NCI-H748 treated with DMSO at 0.1 percent for 48 hours (cell line): ENCODE measurements around the gene SNAPC5.
A peak's percentile ranks its signal among the peaks of the same experiment; 100 is the strongest.
"Not testable (repeated sequence)": the region's sequence is repeated elsewhere in the genome, so short reads cannot be mapped to it uniquely, and the experiment has no call there.

ENCODE experiments used
- DNase-seq: peaks from one replicate; lab custom pipeline; 2025; lab: John Stamatoyannopoulos, UW

Gene SNAPC5, protein sequence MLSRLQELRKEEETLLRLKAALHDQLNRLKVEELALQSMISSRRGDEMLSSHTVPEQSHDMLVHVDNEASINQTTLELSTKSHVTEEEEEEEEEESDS

DNA sequence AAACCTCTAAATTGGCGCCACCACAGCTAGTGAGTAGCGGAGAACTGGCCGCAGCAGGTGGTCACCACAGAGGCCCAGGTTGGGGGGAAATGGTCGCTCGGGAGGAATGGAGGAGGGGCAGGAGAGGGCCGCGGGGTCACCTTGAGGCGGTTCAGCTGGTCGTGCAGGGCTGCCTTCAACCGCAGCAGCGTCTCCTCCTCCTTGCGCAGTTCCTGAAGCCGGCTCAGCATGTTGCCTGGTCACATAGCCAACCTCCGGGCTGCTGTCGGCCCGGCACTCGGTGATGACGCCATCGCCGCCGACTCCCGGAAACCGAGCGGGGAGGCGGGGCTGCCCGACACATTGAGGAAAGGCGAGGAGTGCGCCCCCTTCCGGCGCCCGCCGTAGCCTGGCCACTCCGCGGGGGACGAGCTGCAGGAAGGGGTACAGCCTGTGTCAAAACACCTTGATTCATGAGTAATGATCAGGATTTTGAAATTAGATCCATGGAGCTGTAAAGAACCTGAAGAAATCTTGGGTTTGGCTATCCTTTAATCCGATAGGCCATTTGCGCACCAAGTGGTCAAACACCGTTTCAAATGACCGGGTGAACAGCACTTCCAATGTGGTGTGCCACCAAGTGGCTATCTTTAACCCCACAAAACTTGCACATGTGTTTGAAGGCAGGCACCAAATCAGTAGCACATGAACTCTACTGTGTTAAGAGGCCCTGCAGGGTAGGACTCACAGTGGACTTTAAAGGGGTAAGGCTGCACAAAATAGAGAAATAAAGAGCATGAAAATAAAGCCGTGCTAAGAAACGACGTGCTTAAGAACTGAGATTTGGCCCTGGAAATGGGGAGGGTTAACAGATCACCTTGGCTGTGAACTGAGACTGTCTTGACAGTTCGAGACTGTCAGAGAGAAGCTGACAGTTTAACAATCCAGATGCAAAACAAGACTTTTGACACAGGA, at the start of gene SNAPC5:
Gene SNAPC5 (minus strand): TSS at position 261 of the 954 bp plus-strand sequence. CDS start 31 bp downstream, at position 230.
- peak; percentile 55 for DNase-seq

DNA sequence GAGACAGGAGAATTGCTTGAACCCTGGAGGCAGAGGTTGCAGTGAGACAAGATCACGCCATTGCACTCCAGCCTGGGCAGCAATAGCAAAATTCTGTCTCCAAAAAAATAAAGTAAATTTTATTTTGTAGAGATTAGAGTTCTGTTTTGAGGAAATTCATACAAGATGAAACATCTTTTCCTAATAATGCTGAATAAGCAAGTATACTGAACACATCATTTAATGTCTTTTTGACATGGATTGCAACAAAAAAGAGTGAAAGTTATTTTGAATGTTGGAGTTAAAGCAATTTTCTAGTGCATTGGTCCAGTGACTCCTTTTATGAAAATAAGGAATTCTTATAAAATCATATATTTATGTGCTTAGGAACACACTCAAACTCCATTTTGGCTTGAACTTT, 47.7 kb upstream of the SNAPC5 start:
- DNase-seq, result no peak

DNA sequence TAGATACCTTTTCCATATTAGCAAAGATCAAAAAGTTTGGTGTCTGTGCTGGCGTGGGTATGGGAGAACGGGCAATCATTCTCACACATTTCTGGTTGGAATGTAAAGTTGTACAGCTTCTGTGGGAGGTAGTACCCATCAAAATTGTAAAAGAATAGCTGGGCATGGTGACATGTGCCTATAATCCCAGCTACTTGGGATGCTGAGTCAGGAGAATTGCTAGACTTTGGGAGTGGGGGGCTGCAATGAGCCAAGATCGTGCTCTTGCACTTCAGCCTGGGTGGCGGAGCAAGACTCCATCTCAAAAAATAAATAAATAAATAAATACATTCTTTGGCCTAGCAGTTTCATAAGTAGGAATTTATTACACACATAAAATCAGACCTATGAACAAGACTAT, 45.3 kb upstream of the SNAPC5 start:
- no peak for DNase-seq

DNA sequence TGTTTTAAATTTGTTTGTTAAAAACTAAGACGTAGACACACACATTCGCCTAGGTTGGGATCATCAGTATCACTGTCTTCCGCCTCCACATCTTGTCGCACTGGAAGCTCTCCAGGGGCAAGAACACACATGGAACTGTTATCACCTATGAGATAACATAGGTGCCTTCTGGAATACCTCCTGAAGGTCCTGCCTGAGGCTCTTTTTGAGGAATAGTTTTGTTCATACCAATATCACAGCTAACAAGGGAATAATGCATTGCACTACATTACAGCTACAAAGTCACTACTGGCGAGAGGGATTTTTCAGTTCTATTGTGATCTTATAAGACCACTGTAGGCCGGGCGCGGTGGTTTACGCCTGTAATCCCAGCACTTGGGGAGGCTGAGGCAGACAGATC, 37.5 kb upstream of the SNAPC5 start:
- no peak for DNase-seq

DNA sequence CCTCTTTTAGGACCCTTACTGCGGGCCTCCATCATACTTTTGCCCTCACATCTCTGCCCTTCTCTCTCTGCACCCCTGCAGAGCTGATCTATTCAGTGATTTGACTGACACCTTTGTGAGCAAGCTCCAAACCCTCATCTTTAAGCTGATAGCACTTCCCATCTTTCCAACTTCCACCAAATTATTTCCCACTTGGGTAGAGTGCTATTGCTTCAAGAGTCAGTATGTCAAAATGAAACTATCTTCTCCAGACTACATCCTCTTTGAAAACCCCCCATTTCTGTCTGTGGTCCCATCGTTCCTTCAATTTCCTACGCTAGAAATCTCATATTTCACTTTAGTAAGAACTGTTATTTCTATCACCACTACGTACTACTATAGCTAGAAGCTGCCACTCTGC, 27.3 kb upstream of the SNAPC5 start:
- no peak for DNase-seq

DNA sequence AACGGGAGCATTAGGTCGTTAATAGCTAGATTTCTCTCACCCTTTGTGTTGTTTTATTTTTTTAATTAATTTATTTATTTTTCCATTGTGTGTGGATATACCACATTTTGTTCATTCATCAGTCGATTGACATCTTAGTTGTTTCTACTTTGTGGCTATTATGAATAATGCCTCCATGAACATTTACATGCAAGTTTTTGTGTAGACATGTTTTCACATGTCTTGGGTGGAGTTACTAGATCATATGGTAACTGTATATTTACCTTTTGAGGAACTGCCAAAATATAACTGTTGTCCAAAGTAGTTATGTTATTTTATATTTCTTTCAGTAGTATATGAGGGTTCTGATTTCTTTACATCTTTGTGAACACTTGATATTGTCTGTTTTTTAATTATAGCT, 26.4 kb upstream of the SNAPC5 start:
- DNase-seq, result no peak

DNA sequence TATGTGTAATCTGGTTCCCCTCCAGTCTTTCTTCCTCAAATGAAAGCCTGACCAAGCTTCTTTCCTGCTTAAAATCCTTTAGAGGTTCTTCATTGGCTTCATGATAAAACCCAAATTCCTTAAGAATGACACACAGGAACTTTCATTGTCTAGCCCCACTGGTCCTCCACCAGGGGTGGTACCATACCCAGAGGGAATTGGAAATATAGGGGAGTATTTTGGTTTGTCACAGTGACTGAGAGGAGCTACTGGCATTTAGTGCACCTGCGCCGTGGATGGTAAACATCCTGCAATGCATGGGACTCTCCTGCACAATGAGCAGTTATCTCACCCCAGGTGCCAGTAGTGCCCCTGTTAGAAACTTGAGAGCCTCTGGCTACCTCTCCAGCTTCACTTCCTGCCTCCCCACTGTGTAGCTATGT, 18.4 kb upstream of the SNAPC5 start:
- no peak for DNase-seq

DNA sequence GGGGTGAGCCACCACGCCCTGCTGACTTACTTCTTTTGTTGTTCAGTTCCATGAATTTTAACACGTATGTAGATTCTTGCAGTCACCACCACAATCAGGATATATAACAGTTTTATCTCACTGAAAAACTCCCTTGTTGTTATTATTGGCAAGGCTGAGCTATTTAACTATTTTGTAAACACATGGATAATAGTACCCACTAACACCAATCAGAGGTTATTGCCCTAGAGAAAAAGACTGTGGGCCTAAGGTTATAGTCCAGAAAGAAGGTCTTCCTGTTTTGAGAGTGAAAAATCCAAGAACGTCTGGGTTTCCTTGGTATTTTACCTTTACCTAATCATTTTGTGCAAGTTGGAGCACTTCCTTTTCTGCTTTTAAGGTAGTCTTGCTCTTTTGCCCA, 17.0 kb upstream of the SNAPC5 start:
- DNase-seq, result no peak

DNA sequence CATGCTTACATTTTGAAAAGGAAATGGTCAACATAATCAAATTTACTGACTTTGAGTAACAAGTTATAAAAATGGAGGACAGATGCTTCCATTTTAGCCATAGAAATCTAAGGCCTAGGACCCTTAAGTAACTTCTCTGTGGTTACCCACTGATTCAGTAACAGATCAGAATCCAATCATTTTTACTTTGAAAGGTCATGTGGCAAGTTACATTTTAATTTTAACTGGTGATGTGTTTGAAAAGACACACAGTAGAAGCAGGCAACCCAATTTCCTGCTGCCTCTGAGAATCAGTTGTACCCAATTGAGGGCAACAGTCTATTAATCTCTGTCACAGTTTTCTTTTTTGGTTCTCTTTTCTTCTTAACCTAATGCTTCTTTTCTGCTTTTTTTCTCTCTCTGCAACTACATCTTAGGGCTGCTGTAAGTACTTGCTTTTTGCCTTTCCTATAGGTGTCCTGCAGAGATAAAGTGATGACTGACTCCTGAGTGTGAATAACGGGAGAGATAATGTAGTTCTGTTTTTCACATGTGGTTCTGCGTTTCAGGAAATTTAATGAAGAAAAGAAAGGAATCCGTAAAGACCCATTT, 10.8 kb upstream of the SNAPC5 start:
- no peak for DNase-seq

DNA sequence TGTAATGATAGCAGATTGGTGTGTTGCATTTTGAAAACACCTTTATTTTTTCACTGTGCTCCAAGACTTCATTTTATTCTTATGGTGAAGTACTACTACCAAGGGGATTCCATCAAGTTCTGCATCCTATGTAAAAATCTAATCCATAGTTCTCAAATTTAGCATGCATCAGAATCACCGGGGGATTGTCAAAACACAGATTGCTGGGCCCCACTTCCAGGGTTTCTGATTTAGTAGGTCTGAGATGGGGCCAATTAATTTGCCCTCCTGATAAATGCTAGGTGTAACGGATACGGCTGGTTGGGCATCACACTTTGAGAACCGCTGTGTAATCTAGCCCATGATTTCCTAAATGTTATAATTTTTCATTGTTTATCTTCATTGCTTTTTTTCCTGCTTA, 8.3 kb upstream of the SNAPC5 start:
- DNase-seq, result no peak

DNA sequence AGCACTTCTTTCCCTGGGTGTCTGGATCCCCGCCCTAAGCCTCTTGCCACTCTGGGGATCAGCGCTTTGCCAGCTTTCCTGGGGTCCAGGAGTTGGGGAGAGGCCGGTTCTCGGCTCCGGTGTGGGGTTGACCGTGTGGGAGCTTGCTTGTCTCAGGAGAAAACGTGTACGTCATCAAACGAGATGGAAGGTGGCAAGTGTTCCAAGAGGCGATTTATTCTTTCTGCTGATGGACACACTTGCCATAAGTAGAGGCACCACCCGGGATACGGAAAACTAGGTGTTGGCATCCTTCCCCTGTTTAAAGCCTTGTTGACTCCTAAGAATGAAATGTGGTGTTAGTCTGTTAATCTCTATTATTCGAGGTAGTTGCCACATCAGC, 7.9 kb upstream of the SNAPC5 start:
- DNase-seq, result no peak

DNA sequence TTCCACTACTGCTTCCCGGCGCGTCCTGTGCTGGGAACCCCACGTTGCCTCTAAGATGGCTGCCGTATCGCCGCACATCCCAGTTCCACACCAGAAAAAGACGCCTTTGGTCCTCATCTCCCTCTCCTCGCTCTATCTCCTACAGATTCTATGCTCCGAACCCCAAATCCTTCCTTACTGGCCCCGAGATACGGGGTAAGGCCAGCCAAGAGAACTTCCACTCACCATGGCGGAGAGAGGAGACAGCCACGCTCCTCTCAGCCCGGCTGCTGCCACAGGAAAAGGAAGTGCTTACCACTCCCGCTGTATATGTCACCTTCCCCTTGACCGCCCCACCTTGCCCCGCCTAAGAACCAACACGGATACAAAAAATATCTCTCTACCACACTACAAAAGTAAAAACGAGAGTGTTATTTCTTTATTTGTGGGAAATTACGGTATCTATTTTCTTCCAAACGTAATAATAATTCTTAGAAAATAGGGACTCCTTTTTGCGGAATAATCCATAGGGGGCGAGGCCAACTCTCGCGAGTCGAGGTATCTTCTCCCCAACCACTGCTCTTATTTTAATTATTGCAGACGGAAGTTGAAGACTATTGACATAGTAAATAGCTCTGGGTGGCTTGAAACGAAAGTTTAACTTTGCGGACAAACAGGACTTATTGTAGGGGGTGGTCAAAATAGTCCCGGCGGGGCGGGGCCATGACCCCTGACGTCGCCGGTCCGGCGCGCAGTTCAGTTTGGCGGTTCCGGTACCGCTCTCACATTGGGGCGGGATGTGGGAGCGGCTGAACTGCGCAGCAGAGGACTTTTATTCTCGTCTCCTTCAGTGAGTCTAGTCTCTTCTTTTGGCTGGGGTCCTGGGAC, 7.2 kb upstream of the SNAPC5 start, which contains the start of the genes RPL4 and ZWILCH:
Gene RPL4 (minus strand): TSS at position 293 of the 867 bp plus-strand sequence. CDS start 65 bp downstream, at position 228.
Gene ZWILCH (plus strand): TSS at position 764 of the 867 bp plus-strand sequence. CDS start 13 bp downstream, at position 777.
- no peak for DNase-seq

DNA sequence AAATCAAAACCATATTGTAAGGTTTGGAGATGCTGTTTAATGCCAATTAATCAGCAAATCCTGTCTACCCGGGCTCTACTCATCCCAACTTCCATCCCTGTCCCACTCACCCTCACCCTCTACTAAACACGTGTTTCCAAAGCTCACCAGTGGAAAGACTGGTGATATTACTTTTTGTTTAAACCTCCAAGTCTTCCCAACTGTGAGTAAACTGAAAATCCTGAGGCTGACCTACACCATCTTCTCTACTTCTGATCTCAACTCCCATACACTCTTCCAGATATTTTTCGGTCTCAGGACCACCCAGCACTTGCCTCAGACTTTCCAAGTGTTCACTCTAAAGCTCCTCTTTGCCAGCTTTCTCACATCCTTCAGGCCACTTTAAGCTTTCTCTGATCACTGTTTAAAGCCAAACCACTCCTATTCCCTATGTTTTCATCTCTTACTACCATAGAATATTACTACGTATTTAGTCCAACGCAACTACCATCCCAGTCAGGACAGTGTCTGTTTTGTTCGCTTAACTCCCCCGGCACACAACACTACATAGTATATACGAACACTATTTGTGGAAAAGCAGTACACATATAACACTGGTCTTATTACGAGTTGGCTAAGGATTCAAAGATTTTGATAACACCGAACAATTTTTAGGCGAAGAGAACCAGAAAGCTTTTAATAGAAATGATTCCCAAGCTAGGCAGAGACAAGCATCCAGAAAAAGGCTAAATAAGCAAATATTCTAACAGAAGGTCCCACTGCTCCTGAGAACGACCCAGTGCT, 6.4 kb upstream of the SNAPC5 start:
- no peak for DNase-seq

DNA sequence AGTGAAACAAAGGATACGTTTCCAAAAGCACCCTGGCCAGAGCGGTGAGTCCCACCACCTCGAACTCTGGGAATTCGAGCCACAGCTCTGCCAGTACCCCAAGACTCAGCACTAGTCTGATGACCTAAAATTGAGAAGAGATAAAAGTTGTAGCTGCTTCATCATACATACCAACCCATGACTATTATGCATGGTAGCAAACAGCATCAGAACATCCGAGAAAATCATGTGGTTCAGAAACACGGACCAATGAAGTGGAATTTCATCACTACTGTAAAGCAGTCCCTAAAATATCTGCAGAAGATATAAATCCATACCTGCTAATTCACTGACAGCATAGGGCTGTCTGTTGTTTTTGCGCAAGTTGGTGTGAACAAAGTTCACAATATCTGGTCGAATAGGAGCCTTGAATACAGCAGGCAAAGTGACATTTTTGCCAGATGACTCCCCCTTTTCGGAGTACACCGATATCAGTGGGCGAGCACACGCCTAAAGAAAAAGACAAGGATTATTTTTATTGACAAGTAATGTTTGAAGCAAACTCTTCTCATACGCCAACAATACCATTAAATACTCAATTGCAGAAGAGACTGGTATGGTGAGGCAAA, 5.6 kb upstream of the SNAPC5 start:
- DNase-seq, result not testable (repeated sequence)

DNA sequence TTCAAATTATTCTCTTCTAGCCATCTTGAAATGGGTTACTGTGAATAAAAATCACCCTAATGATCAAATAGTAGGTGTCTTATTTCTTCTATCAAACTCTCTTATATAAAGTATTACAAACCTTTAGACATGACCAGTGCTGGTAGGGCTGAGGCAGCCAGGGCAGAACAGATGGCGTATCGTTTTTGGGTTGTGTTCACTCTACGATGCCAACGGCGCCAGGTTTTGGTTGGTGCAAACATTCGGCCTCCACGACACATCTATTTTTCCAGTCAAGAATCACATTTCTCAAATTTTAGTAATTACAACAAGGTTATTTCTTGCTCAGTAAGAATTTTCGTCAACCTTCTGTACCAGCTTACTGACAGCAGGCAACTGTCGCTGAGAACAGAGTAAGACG, 4.9 kb upstream of the SNAPC5 start:
- no peak for DNase-seq

DNA sequence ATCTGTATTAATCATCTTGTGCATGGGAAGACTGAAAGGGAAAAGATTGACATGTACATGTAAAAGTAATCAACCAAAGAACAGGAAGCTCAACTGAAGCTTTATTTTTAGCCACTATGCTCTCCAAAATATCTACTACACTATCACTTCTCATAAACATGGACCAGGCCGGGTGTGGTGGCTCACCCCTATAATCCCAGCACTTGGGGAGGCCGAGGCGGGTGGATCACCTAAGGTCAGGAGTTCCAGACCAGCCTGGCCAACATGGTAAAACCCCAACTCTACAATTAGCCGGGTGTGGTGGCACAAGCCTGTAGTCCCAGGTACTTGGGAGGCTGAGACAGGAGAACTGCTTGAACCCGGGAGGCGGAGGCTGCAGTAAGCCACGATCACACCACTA, 2.8 kb upstream of the SNAPC5 start:
- not testable (repeated sequence) for DNase-seq

DNA sequence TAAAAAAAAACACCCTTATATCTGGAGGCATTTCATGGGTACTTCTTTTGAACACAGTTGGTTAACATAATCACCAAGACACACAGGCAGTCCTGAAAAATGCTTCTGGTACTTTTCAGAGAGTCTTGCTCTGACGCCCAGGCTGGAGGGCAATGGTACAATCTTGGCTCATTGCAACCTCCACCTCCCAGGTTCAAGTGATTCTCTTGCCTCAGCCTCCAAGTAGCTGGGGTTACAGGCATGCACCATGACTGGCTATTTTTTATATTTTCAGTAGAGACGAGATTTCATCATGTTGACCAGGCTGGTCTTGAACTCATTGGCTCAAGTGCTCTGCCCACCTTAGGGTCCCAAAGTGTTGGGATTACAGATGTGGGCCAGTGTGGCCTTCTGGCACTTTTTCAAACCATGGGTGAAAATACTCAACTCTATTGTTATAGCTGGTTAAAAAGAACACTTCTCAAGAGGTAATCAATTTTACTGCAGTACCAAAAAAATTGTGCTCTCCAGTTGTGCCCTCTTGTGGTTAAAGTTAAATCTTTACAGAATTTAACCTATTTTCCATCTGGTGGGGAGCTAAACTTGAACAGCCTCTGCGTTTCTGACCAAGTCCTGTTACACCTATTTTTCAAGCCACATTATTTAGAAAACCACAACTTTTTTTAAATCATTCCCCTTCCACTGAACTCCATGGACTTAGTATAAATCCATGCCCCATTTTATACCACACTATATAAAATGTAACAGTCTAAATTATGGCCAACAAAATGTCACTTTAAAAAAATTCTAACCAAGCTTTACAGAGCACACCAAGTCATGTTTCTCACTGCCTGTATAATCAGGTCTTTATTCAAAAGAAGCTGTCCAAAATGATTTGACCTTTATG, 1.2 kb upstream of the SNAPC5 start:
- DNase-seq, result no peak

DNA sequence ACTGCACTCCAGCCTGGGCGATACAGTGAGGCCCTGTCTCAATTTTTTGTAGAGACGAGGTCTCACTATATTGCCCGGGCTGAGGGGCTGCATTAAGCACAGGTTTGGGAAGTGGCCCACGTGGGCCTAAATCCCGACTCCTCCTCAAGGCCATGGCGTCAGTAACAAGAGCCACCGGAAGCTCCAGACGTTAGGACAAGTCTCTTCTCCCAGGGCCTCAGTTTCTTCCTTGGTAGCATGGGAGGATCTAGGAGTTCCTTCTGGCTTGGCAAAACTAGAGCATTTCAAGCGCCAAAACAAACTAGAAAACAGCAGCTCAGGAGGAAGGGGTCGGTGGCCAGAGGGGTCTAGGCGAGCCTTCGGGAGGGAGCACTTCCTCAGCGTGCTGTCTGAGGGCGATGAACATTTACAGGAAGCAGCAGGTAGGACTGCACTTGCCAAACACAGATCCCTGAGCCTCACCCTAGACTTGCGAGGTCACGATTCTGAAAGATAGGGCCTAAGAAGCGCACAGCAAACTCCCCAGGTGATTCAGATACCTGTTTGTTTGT, 536 bp downstream of the SNAPC5 start:
- DNase-seq, result no peak

DNA sequence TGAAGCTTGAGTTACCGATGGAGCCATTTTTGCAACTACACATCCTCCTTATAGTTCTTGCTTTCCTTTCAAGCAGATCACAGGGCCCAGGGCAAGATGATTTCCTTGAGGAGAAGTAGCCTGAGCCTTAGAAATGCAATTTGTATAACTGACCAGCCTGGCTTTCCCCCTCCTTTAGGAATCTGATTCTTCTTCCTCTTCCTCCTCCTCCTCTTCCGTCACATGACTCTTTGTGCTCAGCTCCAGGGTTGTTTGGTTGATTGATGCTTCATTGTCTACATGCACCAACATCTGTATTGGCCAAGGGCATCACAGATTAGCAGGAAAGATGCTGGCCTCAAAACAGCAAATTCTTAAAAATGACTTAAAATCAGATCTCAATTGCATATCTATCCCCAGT, 3.3 kb downstream of the SNAPC5 start:
- DNase-seq, result no peak
